ENCODE results near the gene DNAJC22. TPM values are rescaled to one million over a fixed set of nuclear protein-coding genes. Genes with fewer than 3 reads are reported as not detected.

Gene DNAJC22
- total RNA-seq, 1 donor from 2014 or later: not detected

Other genes starting within 250 kb of the DNAJC22 start
- gene LMBR1L, start 236.0 kb upstream of the DNAJC22 start, total RNA-seq: 21.4 TPM
- 674 TPM for gene TUBA1B, start 215.5 kb upstream of the DNAJC22 start, total RNA-seq
- 942 TPM for gene TUBA1A, start 157.8 kb upstream of the DNAJC22 start, total RNA-seq
- 34.4 TPM for gene TUBA1C, start 81.8 kb upstream of the DNAJC22 start, total RNA-seq
- 2.6 TPM for gene PRPH, start 51.7 kb upstream of the DNAJC22 start, total RNA-seq
- 3.1 TPM for gene TROAP, start 23.6 kb upstream of the DNAJC22 start, total RNA-seq
- not detected for gene C1QL4, start 9.7 kb upstream of the DNAJC22 start, total RNA-seq
- gene SPATS2, start 20.6 kb downstream of the DNAJC22 start, total RNA-seq: 19.8 TPM
- gene KCNH3, start 192.1 kb downstream of the DNAJC22 start, total RNA-seq: 0.52 TPM
- gene MCRS1, start 221.3 kb downstream of the DNAJC22 start, total RNA-seq: 33.9 TPM

Data from skeletal muscle tissue (tissue), 1 donor.